HepG2 (cell line): Measurements from ENCODE around the gene MPIG6B. TPM values are rescaled to one million over a fixed set of nuclear protein-coding genes. Genes with fewer than 3 reads are reported as not detected.

Source experiments
- CENPT ChIP-seq: sonication (generic); formaldehyde crosslinking; IDR thresholded peaks from 2 replicates; pipeline ENCODE4 v1.8.0; 2022; ENCODE audit warnings: low read depth, mild to moderate bottlenecking, moderate library complexity, missing genetic modification reagents
- CHCHD3 ChIP-seq: sonication (generic); formaldehyde crosslinking; IDR thresholded peaks from 2 replicates; pipeline ENCODE4 v1.8.0; 2022; ENCODE audit warnings: mild to moderate bottlenecking, missing genetic modification reagents, moderate library complexity
- MAX ChIP-seq: IDR thresholded peaks from 2 replicates; pipeline ENCODE4 v1.6.1; 2012; ENCODE audit warnings: inconsistent platforms
- ZBTB40 ChIP-seq, 2 experiments: fragments of 450-650 bp in 1 of 2; sonication (generic) in 1 of 2; formaldehyde crosslinking in 1 of 2; IDR thresholded peaks; 2 replicates each; pipeline versions ENCODE4 v1.6.1 to v1.8.0; 2016 to 2022; ENCODE audit warnings: antibody characterized with exemption in 1 of 2, mild to moderate bottlenecking in 1 of 2, missing genetic modification reagents in 1 of 2
- ZGPAT ChIP-seq: IDR thresholded peaks from 2 replicates; pipeline ENCODE4 v1.6.1; 2016; ENCODE audit warnings: mild to moderate bottlenecking
- ZNF501 ChIP-seq: sonication (generic); formaldehyde crosslinking; IDR thresholded peaks from 2 replicates; pipeline ENCODE4 v1.5.1; 2020; ENCODE audit warnings: mild to moderate bottlenecking, moderate library complexity, missing genetic modification reagents
- ZNF614 ChIP-seq: IDR thresholded peaks from 2 replicates; pipeline ENCODE4 v1.6.1; 2018; ENCODE audit warnings: missing biosample characterization, missing genetic modification reagents, inconsistent platforms, borderline replicate concordance
- polyA plus RNA-seq, 8 experiments: library from polyadenylated mRNA; depleted of rRNA in 3 of 8; stranded (reverse) in 7 of 8; unstranded in 1 of 8; fragments of >200 nt; fragmentation: Illumina TruSeq in 4 of 8; extraction: Trizol in 4 of 8; gene quantifications; 2 replicates each; pipeline versions ENCODE4 v1.2.1 to v1.2.3, GENCODE V29; 2011 to 2016; ENCODE audit warnings: low read depth in 4 of 8, missing spikeins in 1 of 8, mixed read lengths in 1 of 8; ENCODE audit not compliant: insufficient read depth in 1 of 8
- total RNA-seq, 5 experiments: library from RNA; depleted of rRNA; stranded (reverse); fragments of >200 nt; fragmentation: Illumina TruSeq; extraction: Trizol; gene quantifications; 2 replicates each; pipeline ENCODE4 v1.2.3, GENCODE V29; 2016; ENCODE audit warnings: low read depth in 1 of 5

MPIG6B gene
- total and polyA plus RNA-seq, 2 of the 13 experiments (the other 11 are each of a cell fraction or from before 2014, with no cell fraction given): not detected

GRCh38 chr6:31708224-31708623 is 14.9 kb upstream of the MPIG6B start (continued):
- TF ChIP-seq ZBTB40 (IDR thresholded peaks at IDR 0.05) (no peak), ZBTB40 (CRISPR knock-in tag; IDR thresholded peaks at IDR 0.05) (no peak), ZGPAT (CRISPR knock-in tag) (no peak), CHCHD3 (CRISPR knock-in tag) (no peak), MAX (no peak), ZNF501 (CRISPR knock-in tag) (no peak), ZNF614 (CRISPR knock-in tag) (no peak), CENPT (no peak)
